ENCODE results near the gene UCHL1.

DNA sequence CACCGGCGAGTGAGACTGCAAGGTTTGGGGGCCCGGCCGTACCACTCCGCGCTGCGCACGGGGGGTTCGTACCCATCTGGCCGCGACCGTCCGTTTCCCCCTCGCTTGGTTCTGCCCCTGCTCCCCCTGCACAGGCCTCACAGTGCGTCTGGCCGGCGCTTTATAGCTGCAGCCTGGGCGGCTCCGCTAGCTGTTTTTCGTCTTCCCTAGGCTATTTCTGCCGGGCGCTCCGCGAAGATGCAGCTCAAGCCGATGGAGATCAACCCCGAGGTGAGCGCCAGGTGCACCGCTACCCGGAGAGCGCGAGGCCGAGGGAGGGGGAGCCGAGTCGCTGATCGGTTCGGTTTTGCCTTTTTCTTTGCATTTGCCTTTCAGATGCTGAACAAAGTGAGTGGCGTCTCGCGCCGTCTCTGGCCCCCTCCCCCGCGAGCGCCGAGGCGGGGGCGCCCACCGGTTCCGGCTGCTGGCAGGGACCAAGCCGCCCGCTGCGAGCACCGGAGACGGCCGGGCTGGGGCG, at the start of gene UCHL1:
- TF ChIP-seq, protein P1, sequence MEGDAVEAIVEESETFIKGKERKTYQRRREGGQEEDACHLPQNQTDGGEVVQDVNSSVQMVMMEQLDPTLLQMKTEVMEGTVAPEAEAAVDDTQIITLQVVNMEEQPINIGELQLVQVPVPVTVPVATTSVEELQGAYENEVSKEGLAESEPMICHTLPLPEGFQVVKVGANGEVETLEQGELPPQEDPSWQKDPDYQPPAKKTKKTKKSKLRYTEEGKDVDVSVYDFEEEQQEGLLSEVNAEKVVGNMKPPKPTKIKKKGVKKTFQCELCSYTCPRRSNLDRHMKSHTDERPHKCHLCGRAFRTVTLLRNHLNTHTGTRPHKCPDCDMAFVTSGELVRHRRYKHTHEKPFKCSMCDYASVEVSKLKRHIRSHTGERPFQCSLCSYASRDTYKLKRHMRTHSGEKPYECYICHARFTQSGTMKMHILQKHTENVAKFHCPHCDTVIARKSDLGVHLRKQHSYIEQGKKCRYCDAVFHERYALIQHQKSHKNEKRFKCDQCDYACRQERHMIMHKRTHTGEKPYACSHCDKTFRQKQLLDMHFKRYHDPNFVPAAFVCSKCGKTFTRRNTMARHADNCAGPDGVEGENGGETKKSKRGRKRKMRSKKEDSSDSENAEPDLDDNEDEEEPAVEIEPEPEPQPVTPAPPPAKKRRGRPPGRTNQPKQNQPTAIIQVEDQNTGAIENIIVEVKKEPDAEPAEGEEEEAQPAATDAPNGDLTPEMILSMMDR (IDR thresholded peaks at IDR 0.05; ENCODE audit: insufficient read depth, low read length), result no peak
- no peak for TF ChIP-seq SPI1 (IDR thresholded peaks at IDR 0.05; ENCODE audit: borderline replicate concordance, low read depth)
- TF ChIP-seq POLR2AphosphoS5 (IDR thresholded peaks at IDR 0.05; ENCODE audit: low read depth), result no peak

Measured in HL-60 (cell line).